Ascending aorta (tissue), 2 donors: ENCODE data around the gene DNASE1L2. TPM values are rescaled to one million over a fixed set of nuclear protein-coding genes. Genes with fewer than 3 reads are reported as not detected.
A peak's percentile ranks its signal among the peaks of the same experiment; 100 is the strongest.

Experiments
- DNase-seq, 2 donors: peaks; one replicate each; pipeline ENCODE4 v3.0.0-alpha.2; 2019; ENCODE audit warnings: low spot score in 2 of 2
- H3K27ac ChIP-seq, 2 donors: fragments of 200-600 bp; sonication (generic); one replicate each; pipeline ENCODE4 v1.5.1; 2016 to 2017; ENCODE audit warnings: mild to moderate bottlenecking in 1 of 2
- H3K27me3 ChIP-seq: fragments of 200-600 bp; sonication (generic); one replicate; pipeline ENCODE4 v1.5.1; 2017
- H3K36me3 ChIP-seq, 2 donors: fragments of 200-600 bp; sonication (generic); one replicate each; pipeline ENCODE4 v1.5.1; 2016
- H3K4me1 ChIP-seq, 2 donors: fragments of 200-600 bp; sonication (generic); one replicate each; pipeline ENCODE4 v1.5.1; 2016 to 2017; ENCODE audit warnings: mild to moderate bottlenecking in 1 of 2
- H3K4me3 ChIP-seq, 2 donors: fragments of 200-600 bp; sonication (generic); one replicate each; pipeline ENCODE4 v1.5.1; 2016 to 2017; ENCODE audit warnings: mild to moderate bottlenecking in 1 of 2
- H3K9me3 ChIP-seq, 2 donors: fragments of 200-600 bp; sonication (generic); one replicate each; pipeline ENCODE4 v1.5.1; 2016
- CTCF ChIP-seq, 3 experiments: fragments of 200-600 bp in 2 of 3; fragments of 450-650 bp in 1 of 3; sonication (generic) in 2 of 3; IDR thresholded peaks; one replicate each; pipeline ENCODE4 v1.5.1; 2016 to 2019; ENCODE audit warnings: antibody characterized with exemption in 3 of 3, mild to moderate bottlenecking in 1 of 3, moderate library complexity in 1 of 3
- intact Hi-C: fragments of 100-400 bp; cut with DNase I; formaldehyde crosslinking; loops from one replicate; pipeline ENCODE4 v1.15.1; 2023
- total RNA-seq: library from RNA; depleted of rRNA; stranded (reverse); fragments of >200 nt; gene quantifications from one replicate; pipeline ENCODE4 v1.1.0, GENCODE V29; 2016

DNASE1L2 gene
- total RNA-seq, 1 donor from 2014 or later: not detected

DNA sequence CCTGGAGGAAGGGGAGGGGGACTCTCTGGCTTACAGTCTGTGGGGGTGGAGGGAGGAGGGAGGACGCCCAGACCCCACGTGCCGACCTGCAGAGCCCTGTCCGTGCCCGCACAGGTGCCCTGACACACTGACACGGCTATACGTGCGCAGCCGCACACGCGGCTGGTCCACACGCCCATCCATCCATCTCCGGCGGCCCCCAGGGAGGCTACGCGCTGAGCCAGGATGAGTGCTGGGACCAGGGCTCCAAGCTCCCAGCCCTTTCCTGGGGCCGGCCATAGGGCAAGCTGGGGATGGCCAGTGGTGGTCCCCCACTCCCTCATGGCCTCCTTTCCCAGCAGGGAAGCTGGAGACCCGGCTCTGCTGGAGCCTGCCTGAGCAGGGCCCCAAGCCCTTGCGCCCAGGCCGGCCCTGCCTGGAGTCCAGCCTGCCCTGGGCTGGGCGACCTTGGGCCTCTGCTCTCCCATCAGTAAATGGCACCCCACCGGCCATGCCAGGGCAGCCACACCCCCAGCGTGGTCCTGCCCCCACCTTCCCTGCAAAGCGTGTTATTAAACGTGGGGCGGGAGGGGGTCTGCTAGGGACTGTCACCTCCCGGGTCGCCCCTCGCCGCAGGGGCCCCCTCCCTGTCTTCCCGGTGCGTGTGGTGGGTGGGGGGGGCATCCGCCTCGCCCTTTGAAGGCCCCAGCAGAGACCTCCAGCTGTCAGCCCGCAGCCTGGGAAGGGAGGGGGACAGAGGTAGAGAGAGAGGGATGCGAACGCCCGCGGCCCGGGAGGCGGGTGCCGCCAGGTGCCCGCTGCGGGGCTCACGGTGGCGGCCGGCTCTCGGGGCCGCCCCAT lies 40.7 kb upstream of the DNASE1L2 start:
- H3K36me3 ChIP-seq: no peaks in the 10 kb centered on the region
- intact Hi-C loops: no loop called here
- peak overlapping the region; percentile 57 to 66 for H3K4me3 ChIP-seq
- no peak for DNase-seq
- no peak overlapping the region for H3K27ac ChIP-seq
- TF ChIP-seq CTCF (IDR thresholded peaks at IDR 0.05): no peak
- H3K27me3 ChIP-seq: peaks cover 23% of the 10 kb centered on the region
- no peaks in the 10 kb centered on the region for H3K9me3 ChIP-seq
- peaks cover 5 to 11% of the 10 kb centered on the region in 2 donors for H3K4me1 ChIP-seq

DNA sequence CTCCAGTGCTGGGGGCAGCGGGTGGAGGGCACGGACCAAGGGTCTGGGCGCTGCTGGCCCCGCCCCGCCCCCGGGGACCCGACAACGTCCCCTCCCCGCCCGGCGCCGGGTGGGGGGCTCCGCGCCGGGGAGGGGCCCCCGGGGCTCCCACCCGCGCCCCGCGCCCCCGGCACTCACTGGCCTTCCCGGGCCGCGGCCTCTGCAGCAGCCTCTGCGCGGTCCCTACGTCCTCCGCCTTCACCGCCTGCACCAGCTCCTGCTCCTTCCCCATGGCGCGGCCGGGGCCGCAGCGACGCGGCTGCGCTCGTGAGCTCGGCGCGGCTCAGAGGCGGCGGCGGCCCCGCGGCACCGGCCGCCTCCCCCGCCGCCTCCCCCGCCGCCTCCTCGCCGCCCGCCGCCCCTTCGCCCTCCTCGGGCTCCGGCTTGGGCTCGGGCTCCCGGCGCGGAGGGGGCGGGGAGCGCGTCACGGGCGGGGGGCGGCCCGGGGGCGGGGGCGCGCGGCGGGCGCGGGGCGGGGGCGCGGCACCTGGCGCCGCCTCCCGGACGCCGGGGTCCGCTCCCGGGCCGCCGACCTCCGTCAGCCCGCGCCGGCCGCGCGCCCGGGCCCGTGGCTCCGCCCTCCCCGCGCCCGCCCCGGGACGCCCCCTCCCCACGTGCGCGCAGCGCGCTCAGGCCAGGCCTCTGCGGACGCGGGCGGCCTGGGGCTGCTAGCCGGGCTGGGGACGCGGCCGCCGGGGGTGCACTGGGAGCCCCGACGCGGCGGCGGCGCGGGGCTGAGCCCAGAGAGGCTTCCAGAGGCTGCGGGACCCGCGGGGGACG lies 39.9 kb upstream of the DNASE1L2 start, which contains the start of gene CASKIN1:
Gene CASKIN1, minus strand, starts transcription at position 444 of the 819 bp plus-strand sequence. Its CDS starts 173 bp downstream, at position 271.
- no peaks in the 10 kb centered on the region for H3K36me3 ChIP-seq
- no peak within 1 kb of the TSS for H3K27ac ChIP-seq
- peaks cover 23% of the 10 kb centered on the region for H3K27me3 ChIP-seq
- H3K4me3 ChIP-seq: peak within 1 kb of the TSS; percentile 57 to 66
- no peak for DNase-seq
- peaks cover 5 to 11% of the 10 kb centered on the region in 2 donors for H3K4me1 ChIP-seq
- TF ChIP-seq CTCF (IDR thresholded peaks at IDR 0.05): no peak
- intact Hi-C loops: no loop called here
- no peaks in the 10 kb centered on the region for H3K9me3 ChIP-seq

GRCh38 chr16:2196981-2197511 lies 39.2 kb upstream of the DNASE1L2 start:
- no peak overlapping the region for H3K27ac ChIP-seq
- DNase-seq: no peak
- no peak for TF ChIP-seq CTCF (IDR thresholded peaks at IDR 0.05)
- peaks cover 5 to 11% of the 10 kb centered on the region in 2 donors for H3K4me1 ChIP-seq
- no peaks in the 10 kb centered on the region for H3K9me3 ChIP-seq
- peaks cover 23% of the 10 kb centered on the region for H3K27me3 ChIP-seq
- intact Hi-C loops: no loop called here
- peak overlapping the region in 1 of 2 donors; percentile 52 for H3K4me3 ChIP-seq
- H3K36me3 ChIP-seq: no peaks in the 10 kb centered on the region

- Histone ChIP-seq H3K4me3 (no peak overlapping the region), H3K4me1 (peaks cover 5 to 11% of the 10 kb centered on the region in 2 donors), H3K36me3 (no peaks in the 10 kb centered on the region), H3K9me3 (no peaks in the 10 kb centered on the region), H3K27me3 (peaks cover 23% of the 10 kb centered on the region), H3K27ac (no peak overlapping the region)
- no peak for TF ChIP-seq CTCF (IDR thresholded peaks at IDR 0.05)
- no peak for DNase-seq
- intact Hi-C loops: no loop called here
Measured at GRCh38 chr16:2197765-2198164, 38.5 kb upstream of the DNASE1L2 start.

DNA sequence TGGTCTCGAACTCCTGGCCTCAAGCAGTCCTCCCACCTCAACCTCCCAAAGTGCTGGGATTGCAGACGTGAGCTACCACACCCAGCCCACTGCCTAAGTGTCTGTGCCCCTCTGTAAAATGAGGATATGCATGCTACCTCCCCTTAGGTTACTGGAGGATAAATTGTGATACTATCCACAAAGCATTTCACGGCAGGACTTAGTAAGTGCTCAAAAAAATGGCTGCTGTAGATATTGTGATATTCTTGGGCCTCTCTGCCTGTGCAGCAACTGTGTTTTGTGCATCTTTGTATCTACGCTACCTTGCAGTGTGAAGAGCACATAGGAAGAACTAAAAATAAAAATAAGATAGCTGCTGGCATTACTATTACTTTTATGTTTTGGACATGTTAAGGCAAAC lies 38.0 kb upstream of the DNASE1L2 start:
- peaks cover 23% of the 10 kb centered on the region for H3K27me3 ChIP-seq
- no peak overlapping the region for H3K4me3 ChIP-seq
- no peak for TF ChIP-seq CTCF (IDR thresholded peaks at IDR 0.05)
- no peak overlapping the region for H3K27ac ChIP-seq
- intact Hi-C loops: no loop called here
- H3K36me3 ChIP-seq: no peaks in the 10 kb centered on the region
- no peaks in the 10 kb centered on the region for H3K9me3 ChIP-seq
- H3K4me1 ChIP-seq: peaks cover 5 to 11% of the 10 kb centered on the region in 2 donors
- no peak for DNase-seq
